Lower leg skin (tissue), 4 donors: ENCODE measurements around the gene LOXL1. TPM values are rescaled to one million over a fixed set of nuclear protein-coding genes. Genes with fewer than 3 reads are reported as not detected.

Experiments
- DNase-seq, 2 donors: peaks; one replicate each; pipeline ENCODE4 v3.0.0-alpha.2; 2019; ENCODE audit warnings: low spot score in 2 of 2
- H3K4me3 ChIP-seq: fragments of 200-600 bp; sonication (generic); 2 replicates; pipeline ENCODE4 v1.5.1; 2017; ENCODE audit warnings: mild to moderate bottlenecking, low read depth; ENCODE audit not compliant: poor library complexity, severe bottlenecking
- CTCF ChIP-seq, 3 donors: fragments of 450-650 bp; IDR thresholded peaks; one replicate each; pipeline ENCODE4 v1.5.1; 2016; ENCODE audit warnings: antibody characterized with exemption in 3 of 3, mild to moderate bottlenecking in 3 of 3, moderate library complexity in 2 of 3
- POLR2A ChIP-seq, 2 donors: fragments of 450-650 bp; IDR thresholded peaks; one replicate each; pipeline ENCODE4 v1.6.1; 2016 to 2017; ENCODE audit warnings: antibody characterized with exemption in 2 of 2, mild to moderate bottlenecking in 1 of 2, moderate library complexity in 1 of 2
- WGBS, 2 donors: methylation state at CpG; one replicate each; pipeline ENCODE4 v1.1.5; 2018; 5-methylcytosine and 5-hydroxymethylcytosine counted together
- intact Hi-C: fragments of 100-400 bp; cut with DNase I; formaldehyde crosslinking; loops from one replicate; pipeline ENCODE4 v1.15.0; 2023; ENCODE audit warnings: low total_unique reads
- total RNA-seq, 4 donors: library from RNA; depleted of rRNA; stranded (reverse); fragments of >200 nt; gene quantifications; one replicate each; pipeline ENCODE4 v1.1.0, GENCODE V29; 2016

The LOXL1 gene
- total RNA-seq, 4 donors from 2014 or later: 4.6 to 8.2 (median 6.6) TPM

GRCh38 chr15:73982222-73982962 lies 56.1 kb downstream of the LOXL1 start:
- intact Hi-C loops: no loop called here
- TF ChIP-seq CTCF (IDR thresholded peaks at IDR 0.05) (no peak), POLR2A (IDR thresholded peaks at IDR 0.05) (no peak)
- peak; percentile 83 to 96 for DNase-seq
- no peak overlapping the region for H3K4me3 ChIP-seq
- WGBS, 2 donors: 5 to 7% methylated on average over 8 of the region's 8 CpGs

- TF ChIP-seq CTCF (IDR thresholded peaks at IDR 0.05) (no peak), POLR2A (IDR thresholded peaks at IDR 0.05) (no peak)
- 15 to 21% methylated on average over 10 of the region's 10 CpGs for WGBS, 2 donors
- intact Hi-C loops: no loop called here
- no peak overlapping the region for H3K4me3 ChIP-seq
- DNase-seq: peak in 1 of 2 donors; percentile 91
Measured at GRCh38 chr15:73983211-73983727, 57.0 kb downstream of the LOXL1 start.

- peak in 1 of 2 donors; percentile 83 for DNase-seq
- no peak overlapping the region for H3K4me3 ChIP-seq
- intact Hi-C loops: no loop called here
- 89 to 90% methylated on average over 6 to 9 of the region's 9 CpGs for WGBS, 2 donors
- no peak for TF ChIP-seq POLR2A (IDR thresholded peaks at IDR 0.05)
- TF ChIP-seq CTCF (IDR thresholded peaks at IDR 0.05): no peak
Measured at GRCh38 chr15:73983773-73984172, 57.5 kb downstream of the LOXL1 start.

GRCh38 chr15:73984208-73984979 lies 58.1 kb downstream of the LOXL1 start:
- TF ChIP-seq CTCF (IDR thresholded peaks at IDR 0.05) (no peak), POLR2A (IDR thresholded peaks at IDR 0.05) (no peak)
- intact Hi-C loops: no loop called here
- DNase-seq: peak in 1 of 2 donors; percentile 82
- H3K4me3 ChIP-seq: no peak overlapping the region
- WGBS, 2 donors: 78 to 84% methylated on average over 8 to 13 of the region's 13 CpGs

GRCh38 chr15:73985101-73985873 lies 59.0 kb downstream of the LOXL1 start:
- 85 to 91% methylated on average over 10 to 13 of the region's 13 CpGs for WGBS, 2 donors
- intact Hi-C loops: no loop called here

More at GRCh38 chr15:73985101-73985873, 59.0 kb downstream of the LOXL1 start:
- TF ChIP-seq POLR2A (IDR thresholded peaks at IDR 0.05): no peak
- TF ChIP-seq CTCF (IDR thresholded peaks at IDR 0.05): no peak
- peak in 1 of 2 donors; percentile 78 for DNase-seq
- no peak overlapping the region for H3K4me3 ChIP-seq
